DLD1 (cell line): ENCODE measurements around the gene ZNF892.
"Not testable (repeated sequence)": the region's sequence is repeated elsewhere in the genome, so short reads cannot be mapped to it uniquely, and the experiment has no call there.

Experiments
- in situ Hi-C: cut with HindIII; loops from 2 replicates; pipeline ENCODE4 v1.10.0; 2017; ENCODE audit warnings: low sequenced_read_pairs

The ZNF892 gene

GRCh38 chr2:95207111-95207961 lies at the start of gene ZNF892:
Gene ZNF892 (plus strand): TSS chr2:95207521. CDS start chr2:95207816, 295 bp downstream.
- in situ Hi-C loops = no loop called here

DNA sequence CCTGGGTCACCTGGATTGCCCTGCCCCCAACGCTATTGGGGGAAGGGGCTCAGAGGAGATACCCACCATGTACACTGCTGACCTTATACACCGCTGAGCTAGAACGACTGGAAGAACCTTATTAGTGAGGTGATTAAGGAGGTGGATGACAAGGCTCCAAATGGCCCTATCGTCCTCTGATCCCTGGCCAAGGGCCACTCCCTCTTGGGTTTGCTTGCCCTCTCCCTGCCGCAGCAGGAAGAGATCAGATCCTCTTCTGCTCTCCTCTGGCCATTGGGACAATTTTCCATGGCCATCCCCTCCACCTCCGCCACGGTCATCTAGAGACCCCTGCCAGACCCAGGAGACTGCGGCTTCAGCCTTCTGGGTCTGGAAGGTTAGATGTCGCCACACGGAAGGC lies 48.9 kb upstream of the ZNF892 start:
- in situ Hi-C loops = no loop called here

DNA sequence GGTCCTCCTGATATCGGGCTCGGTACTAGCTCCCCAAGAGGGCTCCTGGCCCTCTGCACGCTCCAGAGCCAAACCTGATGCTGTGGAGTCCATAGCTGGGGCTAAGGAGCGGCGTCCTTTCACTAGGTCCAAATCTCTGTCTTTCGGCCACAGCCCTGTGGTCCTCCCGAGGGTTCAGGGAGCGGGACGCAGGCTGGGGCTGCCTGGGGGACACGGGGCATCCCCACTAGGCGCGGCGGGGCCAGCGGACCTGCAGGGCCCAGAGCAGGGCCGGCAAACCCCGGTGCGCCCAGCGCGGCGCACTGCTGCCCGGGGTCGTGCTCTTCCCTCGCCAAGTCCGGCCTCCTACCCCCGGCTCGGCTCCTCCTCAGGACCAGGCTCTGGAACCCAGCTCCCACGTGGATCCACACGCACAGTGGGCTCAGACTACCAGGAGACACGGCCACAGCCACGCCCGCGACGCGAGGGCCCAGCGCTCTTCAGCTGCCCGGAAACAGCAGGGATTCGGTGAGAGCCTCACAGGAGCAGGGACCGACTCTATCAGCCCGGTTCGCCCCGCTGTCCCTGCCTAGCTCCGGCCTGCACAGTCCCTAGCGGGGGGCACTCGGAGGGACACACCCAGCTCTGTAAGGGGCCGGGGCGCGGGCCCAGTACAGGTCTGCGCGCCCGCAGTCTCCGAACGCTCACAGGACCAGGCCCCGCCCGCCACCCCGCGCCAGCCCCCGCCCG lies 48.3 kb upstream of the ZNF892 start:
- in situ Hi-C loops = no loop called here

GRCh38 chr2:95159690-95160449 lies 47.5 kb upstream of the ZNF892 start, which contains the start of gene ZNF514:
Gene ZNF514 (minus strand): TSS chr2:95159848. CDS start chr2:95153253, 6,595 bp downstream.
- in situ Hi-C loops = no loop called here

- in situ Hi-C loops = no loop called here
These were observed 42.3 kb upstream of the ZNF892 start for GRCh38 chr2:95165030-95165370.

DNA sequence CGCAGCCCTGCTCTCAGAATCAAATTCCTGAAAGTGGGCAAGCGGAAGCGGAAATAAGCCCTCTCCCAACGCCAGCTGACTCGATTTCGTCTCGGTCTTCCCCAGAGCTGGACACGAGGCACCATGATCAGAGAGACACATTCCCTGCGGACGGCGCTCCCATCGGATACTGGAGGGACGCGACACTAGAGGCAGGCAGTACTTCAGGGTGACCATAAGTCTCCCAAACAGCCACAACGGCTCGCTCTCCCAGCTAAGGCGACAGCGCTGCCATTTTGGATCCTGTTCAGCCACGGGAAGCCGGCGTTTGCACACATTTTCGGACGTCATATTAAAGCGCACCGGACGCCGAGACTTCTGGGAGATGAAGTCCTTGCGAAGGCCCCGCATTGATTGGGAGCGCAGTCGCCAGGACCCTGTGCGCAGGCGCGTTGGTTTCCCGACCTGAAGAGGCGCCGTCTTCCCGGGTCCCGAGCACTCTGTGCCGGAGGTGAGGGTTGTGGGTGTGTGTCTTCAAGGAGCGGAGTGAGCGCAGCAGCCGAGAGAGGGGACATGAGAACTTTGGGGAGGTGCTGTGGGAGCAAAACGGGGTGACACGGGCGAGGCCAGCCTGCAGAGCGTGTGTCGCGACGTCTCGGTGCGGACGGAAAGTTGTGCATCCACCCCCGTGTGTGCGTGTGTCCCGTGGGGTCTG lies 41.8 kb upstream of the ZNF892 start, which contains the start of gene ZNF2:
ZNF2 (plus strand) TSS at position 439 of the 694 bp plus-strand sequence. CDS start 10,418 bp downstream, outside the sequence.
- in situ Hi-C loops = no loop called here

DNA sequence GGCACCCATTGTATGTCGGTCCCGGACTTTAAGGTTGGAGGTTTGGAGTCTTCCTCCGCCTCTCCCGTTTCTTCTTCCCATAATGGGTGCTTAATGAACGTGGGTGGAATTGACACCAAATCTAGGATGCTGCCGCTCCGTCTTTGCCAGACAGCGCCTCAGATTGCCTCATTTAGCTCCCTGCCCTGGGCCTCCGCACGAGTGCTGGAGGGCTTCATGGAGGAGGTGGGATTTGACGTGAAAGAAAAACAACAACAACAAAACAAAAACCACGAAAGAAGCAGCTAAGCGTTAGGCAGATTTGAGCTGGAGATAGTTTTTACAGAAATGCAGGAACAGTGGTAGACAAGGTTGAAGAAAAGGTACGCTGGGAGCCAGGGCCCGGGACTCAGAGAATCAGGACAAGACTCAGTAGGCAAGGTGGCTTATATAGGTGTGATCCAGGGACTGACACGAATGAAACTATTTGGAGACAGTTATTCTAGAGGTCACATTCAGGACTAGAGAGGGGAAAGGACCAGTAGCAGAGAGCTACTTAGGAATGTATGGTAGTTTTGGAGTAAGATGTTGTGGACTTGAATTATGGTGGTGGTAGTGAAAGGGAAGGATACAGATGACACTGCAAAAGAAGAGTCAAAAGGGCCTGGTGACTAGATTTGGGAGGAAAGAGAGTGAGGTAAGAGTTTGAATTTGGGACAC lies 41.1 kb upstream of the ZNF892 start:
- in situ Hi-C loops = no loop called here

- in situ Hi-C loops = no loop called here
These were observed 35.4 kb upstream of the ZNF892 start for GRCh38 chr2:95171902-95172301.

DNA sequence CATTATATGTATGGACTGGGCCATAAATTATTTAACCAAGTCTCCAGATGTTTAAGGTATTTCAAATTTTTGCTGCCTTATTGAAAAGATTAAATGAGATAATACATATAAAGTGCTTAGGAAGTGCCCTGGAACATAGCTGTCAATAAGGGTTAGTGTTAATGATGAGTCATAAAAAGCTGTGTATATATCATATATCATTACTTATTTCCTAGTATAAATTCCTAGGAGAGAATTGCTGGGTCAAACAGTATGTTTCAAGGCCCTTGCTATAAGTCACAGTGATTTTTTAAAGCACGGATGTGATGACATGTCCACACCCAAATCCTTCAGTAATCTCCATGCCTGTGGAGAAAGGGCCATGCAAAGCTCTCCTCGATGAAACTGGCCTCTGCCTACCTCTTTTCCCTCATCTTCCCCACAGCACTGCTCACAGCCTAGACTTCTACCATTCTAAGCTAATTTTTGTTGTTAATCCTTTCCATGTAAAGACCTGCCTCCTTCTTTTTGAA lies 33.2 kb upstream of the ZNF892 start:
- in situ Hi-C loops = no loop called here

GRCh38 chr2:95179451-95179850 lies 27.9 kb upstream of the ZNF892 start:
- in situ Hi-C loops = no loop called here

DNA sequence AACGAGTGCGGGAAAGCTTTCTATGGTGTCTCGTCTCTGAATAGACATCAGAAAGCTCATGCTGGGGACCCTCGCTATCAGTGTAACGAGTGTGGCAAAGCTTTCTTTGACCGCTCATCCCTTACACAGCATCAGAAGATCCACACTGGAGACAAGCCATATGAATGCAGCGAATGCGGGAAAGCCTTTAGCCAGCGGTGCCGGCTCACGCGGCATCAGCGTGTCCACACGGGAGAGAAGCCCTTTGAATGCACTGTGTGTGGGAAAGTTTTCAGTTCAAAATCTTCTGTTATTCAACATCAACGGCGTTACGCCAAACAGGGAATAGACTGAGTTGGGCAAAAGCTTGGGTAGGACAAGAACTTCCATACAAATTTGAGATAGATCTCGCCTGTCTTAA lies 25.5 kb upstream of the ZNF892 start:
- in situ Hi-C loops = no loop called here

DNA sequence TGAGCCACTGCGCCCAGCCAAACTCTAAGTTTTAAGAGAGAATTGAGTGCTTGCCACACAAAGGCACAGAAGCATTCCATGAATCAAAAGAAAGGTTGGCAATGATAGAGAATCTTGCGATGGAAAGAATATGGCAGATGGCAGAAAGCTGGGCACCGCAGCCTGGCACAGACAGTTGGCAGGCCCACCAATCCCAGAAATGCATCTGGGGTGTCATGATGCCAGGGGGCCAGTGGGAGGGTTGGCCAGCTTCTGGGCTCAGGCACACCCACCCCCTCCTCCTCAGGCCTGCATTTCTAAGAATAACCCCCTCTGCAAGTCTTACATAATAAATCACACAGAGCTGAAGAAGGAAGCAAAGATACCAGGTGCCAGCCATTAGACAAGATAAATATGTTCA lies 22.1 kb upstream of the ZNF892 start:
- in situ Hi-C loops = no loop called here

DNA sequence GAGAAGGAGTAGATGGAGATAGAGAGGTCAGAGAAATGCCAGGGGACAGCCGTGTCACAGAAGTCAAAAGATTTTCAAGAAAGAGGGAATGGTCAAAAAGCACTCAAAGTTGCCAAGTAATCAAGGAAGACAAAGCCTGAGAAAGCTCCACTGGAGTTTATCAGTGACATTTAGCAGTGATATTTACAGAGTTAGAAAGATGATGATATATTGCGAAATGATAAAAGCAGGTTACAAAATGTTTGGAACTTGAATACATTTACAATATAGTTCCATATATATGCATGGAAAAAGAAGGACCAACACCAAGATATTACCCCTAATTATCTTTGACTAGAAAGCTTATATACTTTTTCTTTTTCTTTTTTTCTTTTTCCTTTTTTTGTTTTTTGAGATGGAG lies 21.3 kb upstream of the ZNF892 start:
- in situ Hi-C loops = no loop called here

- in situ Hi-C loops = not testable (repeated sequence)
These were observed 14.4 kb upstream of the ZNF892 start for GRCh38 chr2:95192956-95193355.

- in situ Hi-C loops = no loop called here
These were observed 3.4 kb upstream of the ZNF892 start for GRCh38 chr2:95203911-95204310.

GRCh38 chr2:95204396-95204795 lies 2.9 kb upstream of the ZNF892 start:
- in situ Hi-C loops = no loop called here

GRCh38 chr2:95206096-95206495 lies 1.2 kb upstream of the ZNF892 start:
- in situ Hi-C loops = no loop called here

- in situ Hi-C loops = no loop called here
These were observed 785 bp downstream of the ZNF892 start for GRCh38 chr2:95208106-95208505.

- in situ Hi-C loops = no loop called here
These were observed 7.8 kb downstream of the ZNF892 start for GRCh38 chr2:95215018-95215612.
